G401.6 (cell line): ENCODE data around the gene CMC4.

Experiments
- FAIRE-seq: peaks from 2 replicates; lab custom pipeline; 2012; peaks lifted over from hg19 to GRCh38; lab: Jason Lieb, UNC

CMC4 gene, protein sequence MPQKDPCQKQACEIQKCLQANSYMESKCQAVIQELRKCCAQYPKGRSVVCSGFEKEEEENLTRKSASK

DNA sequence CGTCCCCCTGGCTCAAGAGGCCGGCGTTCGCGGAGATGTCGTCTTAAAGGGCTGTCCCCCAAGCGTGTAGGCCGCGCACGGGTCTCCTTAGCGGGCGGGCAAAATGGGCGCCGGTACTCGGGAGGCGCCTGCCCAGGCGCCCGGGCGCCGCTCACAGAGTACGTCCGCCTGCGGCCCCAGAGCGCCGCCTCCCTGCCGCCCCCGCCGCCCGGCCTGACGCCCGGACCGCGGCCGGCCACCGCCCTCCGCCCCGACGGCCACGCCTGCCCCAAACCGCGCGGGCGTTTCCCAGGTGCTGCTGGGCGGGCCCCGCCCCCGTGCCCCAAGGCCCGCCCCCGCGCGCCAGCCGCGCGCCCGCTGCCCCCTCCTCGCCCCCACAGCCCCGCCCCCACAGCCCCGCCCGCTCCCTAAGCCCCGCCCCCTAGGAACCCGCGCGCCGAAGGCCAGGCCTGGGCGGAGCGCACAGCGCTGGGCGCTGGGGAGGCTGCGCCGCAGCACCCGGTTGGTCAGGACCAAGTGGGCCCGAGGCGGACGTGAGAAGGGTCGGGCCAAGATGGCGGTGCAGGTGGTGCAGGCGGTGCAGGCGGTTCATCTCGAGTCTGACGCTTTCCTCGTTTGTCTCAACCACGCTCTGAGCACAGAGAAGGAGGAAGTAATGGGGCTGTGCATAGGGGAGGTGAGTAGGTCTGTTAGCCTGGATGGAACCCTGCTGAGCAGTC, at the start of gene CMC4, which contains the start of the genes BRCC3 and MTCP1:
Gene CMC4, minus strand, starts transcription at position 162 of the 719 bp plus-strand sequence. CDS start 7,113 bp downstream, outside the sequence.
Gene BRCC3, plus strand, starts transcription at position 534 of the 719 bp plus-strand sequence. Its CDS starts 20 bp downstream, at position 554.
Gene MTCP1, minus strand, starts transcription at position 162 of the 719 bp plus-strand sequence. CDS start 5,126 bp downstream, outside the sequence.
- no peak for FAIRE-seq

DNA sequence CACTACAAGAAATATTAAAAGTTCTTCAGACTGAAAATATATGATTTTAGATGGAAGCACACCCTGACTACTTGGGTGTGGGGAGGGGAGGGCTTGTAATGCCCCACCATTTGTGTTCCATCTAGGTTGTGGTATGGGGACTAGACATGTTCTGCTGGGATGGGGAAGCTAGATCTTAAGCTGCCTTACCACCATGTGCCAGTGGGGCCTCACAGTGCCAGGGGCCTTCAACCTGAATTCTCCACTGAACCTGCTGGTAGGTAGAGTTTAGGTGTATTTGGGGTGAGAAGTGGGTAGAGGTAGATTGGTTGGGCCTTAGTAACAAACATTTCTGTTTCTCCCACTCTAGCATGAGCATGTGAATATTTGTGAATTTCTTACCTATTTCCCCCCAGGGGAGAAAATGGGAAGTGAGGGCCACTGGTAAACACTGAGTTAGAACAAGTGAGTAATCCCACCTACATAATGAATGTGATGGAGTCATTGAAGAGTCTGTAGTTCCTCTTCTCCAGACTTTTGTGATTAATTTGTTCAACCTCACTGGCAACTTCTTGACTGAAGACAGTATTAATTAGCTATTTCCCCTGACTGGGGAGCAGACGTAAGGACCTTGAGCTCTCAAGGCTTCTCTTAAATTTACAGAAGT, 44.4 kb upstream of the CMC4 start:
- no peak for FAIRE-seq

DNA sequence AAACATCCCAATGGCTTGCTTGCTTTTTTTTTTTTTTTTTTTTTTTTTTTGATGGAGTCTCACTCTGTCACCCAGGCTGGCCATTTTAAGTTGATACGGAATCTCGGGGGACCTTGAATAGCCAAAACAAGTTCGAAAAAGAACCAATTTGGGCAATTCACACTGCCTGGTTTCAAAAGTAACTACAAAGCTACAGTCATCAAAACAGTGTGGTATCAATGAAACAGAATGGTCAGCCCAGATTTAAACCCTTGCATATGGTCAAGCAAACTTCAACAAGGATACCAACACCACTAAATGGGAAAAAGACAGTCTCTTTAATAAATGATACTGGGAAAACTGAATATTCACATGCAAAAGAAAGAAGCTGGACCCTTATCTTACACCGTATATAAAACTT, 42.2 kb upstream of the CMC4 start:
- no peak for FAIRE-seq

DNA sequence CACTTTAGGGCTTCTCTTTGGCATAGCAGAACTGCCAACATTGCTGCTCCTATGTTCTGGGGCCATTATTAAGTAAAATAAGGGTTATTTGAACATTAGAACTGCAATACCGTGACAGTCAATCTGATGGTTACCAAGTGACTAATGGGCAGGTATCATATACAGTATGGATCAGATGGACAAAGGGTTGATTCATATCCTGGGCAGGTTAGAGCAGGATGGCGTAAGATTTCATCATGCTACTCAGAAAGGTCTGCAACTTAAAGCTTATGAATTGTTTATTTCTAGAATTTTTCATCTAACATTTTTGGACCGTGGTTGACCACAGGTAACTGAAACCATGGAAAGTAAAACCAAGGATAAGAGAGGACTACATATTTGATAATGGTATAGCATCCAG, 41.2 kb upstream of the CMC4 start:
- FAIRE-seq, result no peak

DNA sequence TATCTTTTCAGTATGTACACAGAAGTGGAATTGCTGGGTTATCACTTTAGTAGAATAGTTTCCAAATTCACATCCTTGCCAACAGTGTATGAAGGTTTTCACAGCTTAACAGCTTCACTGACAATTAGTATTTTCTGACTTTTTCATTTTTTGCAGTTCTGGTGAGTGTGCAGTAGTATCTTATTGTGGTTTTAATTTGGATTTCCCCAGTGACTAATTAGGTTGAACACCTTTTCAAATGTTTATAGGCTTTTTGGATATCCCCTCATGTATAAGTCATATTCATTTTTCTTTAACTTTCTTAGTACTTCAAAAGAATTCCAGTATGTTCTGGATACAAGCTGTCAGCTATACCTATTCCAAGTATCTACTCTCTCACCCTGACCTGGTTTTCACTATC, 37.5 kb upstream of the CMC4 start:
- FAIRE-seq, result no peak

DNA sequence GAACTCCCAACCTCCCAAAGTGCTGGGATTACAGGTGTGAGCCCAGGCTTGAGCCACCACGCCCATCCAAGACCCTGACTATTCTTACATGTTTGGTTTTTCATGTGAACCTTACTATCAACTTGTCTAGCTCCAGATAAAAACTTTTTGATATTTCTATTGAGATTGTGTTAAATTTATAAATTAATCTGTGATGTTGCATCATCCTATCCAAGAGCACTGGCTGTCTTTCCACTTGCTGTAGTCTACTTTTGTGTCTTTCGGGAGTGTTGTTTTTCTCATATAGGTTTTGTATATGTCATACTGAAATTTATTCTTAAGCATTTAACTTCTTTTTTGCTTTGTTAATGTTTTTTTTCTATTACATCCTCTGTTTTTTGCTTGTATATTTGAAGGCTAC, 35.0 kb upstream of the CMC4 start:
- peak; percentile 37 for FAIRE-seq

DNA sequence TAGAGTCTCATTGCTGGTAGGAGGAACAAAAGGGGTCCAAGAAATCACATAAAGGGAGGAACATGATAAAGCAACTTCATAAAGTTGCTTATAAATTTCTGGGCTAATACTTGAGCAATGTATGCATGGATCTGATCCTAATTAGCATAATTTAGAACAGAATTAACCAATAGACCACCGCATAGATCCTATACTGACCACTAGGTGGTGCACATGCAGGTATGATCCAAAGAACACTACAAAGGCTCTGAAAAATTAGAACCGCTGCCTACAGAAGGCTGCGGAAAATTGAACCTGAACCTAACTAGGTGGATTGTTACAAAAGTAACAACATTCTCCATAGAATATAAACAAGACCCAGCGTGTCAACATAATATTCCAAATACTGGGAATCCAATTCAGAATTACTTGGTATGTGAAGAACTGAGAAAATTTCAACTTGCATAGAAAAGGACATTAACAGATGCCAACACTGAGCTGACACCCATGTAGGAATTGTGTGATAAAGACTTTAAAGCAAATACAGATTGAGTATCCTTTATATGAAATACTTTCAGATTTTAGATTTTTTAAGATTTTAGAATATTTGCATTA, 23.6 kb upstream of the CMC4 start:
- FAIRE-seq, result no peak

DNA sequence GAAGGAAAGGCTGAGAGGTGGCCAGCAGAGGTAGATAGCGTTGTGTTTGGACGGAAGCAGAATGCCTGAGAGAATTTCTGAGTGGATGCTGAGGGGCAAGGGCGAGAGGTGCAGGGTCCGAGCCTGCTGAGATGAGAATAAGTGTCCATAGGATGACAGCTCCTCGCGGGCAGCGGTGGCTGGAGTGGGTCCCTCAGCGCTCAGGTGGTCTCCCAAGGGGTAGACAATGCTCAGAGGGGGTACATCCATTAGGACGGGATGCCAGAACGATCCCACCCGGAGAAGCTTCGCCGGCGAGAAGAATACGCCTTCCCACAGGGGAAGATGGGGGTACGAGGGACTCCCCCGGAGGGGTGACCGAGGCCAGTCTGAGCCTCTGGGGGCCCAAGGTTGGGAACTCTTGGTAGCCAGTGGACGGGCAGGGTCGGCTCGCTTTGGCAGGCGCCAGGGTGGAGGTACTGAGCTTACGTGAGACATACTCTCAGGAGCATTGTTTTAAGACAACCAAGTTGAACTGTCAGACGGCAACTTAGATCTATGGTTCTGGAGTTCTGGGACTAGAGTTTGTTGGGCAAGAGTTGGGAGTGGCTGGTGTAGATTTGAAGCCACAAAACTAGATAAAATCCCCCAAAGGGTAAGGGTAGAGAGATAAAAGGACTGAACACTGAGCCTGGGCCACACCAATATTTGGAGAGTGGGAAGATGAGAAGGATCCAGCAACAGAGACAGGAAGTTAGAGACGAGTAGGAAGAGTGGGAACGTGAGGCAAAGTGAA, 16.2 kb upstream of the CMC4 start:
- FAIRE-seq, result no peak

DNA sequence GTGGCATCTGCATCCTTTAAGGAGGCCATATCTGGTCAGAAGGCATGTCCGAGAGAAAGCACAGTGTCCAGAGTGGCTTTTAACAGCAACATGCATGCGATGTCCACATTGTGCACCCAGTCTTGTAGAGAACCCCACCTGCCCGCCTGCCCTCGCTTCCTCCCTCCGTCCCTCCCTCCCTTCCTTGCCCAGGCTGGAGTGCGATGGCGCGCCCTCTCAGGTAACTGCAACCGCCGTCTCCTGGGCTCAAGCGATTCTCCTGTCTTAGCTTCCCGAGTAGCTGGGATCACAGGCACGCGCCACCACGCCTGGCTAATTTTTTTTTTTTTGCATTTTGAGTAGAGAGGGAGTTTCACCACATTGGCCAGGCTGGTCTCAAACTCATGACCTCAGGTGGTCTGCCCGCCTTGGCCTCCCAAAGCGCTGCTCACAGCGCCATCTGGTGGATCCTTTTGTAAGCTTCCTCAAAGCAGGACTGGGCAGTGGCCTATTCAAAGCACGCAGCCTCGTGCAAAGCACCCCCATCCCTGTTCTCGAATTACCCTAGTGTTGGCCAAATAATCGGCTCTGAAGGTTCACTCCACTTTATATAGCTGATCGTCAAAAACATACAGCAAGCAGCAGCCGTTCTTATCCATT, 15.4 kb upstream of the CMC4 start:
- FAIRE-seq, result no peak

DNA sequence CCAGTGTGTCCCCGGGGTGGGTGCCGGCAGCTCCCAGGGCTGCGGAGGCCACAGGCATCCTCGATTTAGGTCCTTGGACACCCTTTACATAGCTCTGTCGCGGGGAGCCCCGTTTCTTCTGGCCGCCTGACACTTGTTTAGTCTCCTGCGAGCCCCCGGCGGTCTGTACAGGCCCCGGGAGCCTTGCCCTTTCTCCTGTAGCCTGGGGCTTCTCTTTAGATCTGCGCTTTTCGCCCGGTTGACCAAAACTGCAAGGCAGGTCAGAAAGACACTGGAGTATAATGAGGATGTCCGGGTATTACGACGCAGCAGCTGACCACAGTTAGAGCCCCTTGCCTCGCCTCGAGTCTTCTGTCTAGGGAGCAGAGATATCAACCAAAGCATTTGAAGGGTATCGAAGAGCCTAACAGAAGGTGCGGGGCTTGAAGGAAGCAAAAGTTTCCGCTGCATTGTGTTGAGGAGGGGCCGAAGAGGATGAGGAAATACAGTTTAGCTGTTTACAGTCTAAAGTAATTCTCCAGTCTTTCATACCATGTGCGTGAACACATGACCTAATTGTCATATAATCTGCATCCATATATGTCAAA, 851 bp upstream of the CMC4 start:
- no peak for FAIRE-seq

DNA sequence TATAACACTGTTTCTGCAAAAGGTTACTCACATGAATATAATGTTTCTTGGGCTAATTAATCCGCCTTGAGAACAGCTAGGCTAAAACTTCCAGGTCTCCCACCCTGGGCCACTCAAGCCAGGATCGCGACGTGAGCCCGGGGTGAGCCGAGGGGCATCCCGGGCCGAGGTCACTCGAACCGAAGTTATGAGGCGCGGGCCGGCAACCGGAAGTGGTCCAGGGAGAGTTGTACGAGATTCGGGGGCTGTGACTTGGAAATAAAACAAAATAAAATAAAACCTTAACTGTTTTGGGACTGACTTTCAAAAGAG, 317 bp downstream of the CMC4 start:
- no peak for FAIRE-seq

DNA sequence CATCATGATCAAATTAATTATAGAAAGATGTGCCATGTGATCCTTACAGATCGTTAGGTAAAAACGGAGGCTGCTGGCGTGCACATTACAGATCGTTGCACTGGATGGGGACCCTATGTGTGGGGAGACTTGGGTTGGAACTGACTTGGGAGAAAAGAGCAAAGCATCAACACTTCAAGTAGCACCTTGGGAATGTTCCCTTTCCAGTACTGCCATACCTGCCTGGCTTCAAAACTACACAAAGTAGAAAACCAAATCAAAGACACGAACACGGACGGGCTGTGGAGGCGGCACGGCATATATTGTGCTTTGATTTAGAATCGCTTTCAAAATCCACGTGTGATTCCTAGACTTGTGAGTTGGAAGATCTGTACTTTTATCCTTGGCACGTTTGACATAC, 898 bp downstream of the CMC4 start:
- no peak for FAIRE-seq

DNA sequence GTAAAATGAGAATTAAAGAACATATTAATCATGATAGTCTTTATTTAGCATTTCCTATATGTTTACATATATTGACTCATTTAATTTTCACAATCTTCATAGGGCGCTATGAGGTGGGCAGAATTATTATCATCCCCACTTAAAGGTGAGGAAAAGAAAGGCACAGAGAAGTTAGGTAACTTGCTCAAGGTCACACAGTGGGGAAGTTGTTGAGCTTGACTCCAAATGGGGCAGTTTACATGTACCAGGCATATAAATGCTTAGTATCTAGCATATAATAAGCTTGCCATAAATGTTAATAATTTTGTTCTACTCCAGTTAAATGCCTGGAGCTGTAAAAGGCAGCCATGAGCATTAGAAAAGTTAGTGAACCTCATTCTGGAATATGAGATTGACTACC, 1.5 kb downstream of the CMC4 start:
- no peak for FAIRE-seq

DNA sequence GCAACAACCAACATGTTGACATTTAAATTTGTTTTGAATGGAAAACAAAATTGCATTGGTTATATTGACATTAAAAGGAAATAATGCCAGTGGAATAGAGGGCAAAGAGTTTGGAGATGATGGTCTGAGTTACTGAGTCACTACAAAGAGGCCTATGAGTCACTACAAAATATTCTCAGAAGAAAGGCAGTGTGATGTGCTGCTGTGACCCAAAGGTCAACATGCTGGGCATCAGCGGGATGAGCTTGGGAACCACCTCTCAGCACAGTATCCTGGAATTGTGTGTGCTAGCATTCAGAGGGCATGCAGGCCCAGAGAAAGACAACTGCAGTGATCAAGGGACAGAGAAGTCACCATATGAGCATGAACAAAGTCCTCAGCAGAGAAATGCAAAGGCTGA, 2.8 kb downstream of the CMC4 start:
- no peak for FAIRE-seq

DNA sequence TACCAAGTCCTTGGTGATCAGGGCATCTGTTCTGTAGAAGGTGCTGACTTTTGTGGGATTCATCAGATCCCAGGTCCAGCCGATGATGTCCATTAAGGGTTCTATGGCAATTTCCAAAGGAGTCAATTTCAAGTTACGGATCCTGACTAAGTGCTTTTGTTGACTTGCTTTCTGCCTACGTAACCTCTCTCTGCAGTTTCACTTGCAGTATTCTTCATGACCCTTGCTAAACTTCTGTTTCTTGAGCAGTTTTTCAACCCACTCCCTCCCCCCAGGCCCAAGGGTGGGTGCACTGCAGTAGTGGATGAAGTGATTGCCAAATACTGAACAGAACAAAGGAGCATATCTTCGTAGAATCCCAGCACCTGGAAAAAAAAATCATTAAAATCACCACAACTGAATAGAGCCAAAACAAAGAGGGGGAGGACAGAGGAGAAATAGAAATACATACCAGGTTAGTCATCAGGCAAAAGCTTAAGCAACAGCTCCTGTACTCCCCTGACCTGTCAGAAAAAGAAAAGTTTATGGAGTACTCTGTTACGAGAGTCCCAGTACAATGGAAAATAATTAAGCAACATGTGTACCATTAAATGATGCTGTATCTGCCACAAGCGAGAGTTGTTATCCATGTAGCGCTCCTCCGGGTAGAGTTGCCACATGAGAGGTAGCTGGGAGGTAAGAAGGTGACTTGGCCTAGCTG, 5.8 kb downstream of the CMC4 start:
- FAIRE-seq, result no peak

DNA sequence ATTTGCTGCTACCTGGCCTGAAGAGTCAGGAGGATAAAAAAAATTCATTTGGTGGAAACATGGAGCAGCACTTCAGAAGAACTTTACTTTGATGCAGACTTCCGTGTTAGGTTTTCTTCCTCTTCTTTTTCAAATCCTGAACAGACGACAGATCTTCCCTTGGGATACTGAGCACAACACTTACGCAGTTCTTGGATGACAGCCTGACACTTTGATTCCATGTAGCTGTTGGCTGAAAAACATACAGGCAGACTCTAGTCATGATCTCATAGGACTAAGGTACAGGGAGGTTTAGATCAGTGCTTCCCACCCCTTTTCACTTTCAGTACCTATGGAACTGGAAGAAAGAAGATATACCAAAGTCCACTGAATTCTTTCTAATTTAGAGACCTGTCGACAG, 9.2 kb downstream of the CMC4 start:
- no peak for FAIRE-seq

DNA sequence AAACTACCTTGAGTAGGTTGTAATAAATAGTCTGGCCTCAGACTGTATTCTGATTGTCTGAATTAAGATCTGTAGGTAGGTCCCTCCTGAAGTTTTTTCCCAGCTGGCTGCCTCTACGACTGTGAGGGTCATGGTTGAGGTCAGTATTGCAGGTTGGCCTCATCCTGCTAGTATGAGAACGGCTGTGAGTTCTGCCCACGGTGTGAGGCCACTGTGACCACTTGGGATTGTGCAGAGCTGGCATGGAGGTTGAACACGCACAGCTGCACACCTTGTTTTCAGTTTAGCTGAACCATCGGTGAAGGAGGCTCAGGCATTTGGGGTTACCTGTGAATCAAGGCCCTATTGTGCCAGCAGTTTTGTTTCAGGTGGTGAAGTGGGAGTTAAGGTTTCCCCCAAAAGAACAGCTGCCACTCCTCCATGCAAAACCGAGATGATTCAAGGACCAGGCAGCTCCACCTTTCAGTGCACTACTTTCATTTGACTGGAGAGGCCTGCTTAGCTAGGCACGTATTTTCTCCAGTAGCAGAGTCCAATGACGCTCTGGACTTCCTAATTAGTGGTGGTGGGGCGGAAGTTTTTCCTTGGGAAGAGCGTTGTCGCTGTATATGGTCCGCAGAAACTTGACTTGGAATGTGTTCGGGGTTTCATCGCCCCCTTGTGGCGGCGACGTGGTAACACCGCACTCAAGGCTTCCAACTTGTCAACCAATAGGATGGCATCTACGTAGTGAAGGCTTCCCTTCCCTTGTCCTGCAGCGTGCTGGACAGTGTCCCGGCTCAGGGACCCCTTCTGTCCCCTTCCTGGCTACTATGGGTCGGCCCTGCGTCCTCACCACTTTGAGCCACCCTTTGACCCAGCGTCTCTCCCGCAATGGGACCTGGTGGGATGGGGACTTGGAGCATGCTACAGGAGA, 13.8 kb downstream of the CMC4 start:
- peak; percentile 23 for FAIRE-seq

DNA sequence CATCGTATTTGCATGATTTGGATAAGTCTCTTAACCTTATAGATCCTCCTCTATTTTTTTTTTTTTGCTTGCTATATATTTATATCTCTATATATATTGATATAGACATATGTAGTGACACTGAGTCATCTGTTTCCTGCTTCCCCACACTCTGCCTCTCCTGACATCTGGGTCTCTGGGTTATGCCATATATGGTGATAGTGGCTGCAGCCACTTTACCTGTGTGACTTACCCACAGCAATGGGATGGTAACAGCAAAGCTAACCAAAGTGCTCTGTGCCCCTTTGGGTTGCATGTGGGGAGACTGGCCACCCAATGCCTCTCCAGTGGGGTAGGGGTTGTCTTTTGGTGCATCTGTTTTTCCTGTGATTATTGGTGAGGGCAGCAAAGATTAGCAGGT, 14.5 kb downstream of the CMC4 start:
- FAIRE-seq, result no peak

DNA sequence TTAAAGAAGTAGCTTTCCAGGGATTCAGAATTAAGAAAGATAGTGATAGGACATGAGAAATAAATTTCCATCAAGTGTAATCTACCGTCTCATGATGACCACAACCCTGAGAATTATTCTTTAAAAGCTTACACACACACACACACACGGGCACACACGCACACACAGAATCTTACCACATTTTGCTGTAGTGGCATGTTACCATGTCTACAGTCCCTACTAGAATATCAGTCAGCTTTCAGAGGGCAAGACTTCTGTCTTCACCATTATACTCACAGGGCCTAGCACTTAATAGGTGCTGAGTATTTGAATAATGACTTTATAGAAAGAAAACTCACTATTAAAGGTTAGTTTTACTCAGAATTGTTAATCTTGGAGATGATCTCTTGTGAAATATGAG, 15.4 kb downstream of the CMC4 start:
- FAIRE-seq, result no peak

DNA sequence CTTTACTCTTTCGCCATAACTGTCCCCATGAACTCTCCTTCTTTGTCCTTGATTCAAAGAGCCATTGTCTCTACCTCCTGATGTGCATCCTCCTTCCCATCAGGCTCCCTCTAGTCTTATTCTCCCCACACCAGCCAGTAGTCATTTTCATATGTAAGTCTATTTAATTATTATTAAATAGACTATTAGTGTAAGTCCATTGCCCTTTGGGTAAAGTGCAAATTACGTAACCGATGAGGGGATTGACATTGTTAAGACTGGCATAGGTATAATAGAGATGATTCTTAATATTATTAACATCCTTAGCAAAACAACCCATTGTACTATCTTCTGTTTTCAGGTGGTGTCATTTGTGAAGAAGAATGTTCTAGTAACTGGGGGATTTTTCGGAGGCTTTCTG, 16.7 kb downstream of the CMC4 start:
- no peak for FAIRE-seq
